WTC11 (cell line): ENCODE measurements around the gene PLIN4. TPM values are rescaled to one million over a fixed set of nuclear protein-coding genes. Genes with fewer than 3 reads are reported as not detected.

ENCODE experiments used
- ATAC-seq: fragments of 200-7000 bp; cut with Tn5 transposase; 2 replicates; pipeline ENCODE4 v1.10.0; 2021; ENCODE audit warnings: mild to moderate bottlenecking, moderate library complexity
- CTCF ChIA-PET: fragments of 300-600 bp; sonication (Branson Sonifier 250); formaldehyde crosslinking; loops from one replicate; lab custom pipeline; 2021; ENCODE audit warnings: antibody characterized with exemption; lab: Charles Lee
- POLR2A ChIA-PET: fragments of 350-600 bp; sonication (Branson Sonifier 250); formaldehyde crosslinking; loops from one replicate; lab custom pipeline; 2021; ENCODE audit warnings: antibody characterized with exemption; lab: Charles Lee
- DNase-seq: peaks from one replicate; pipeline ENCODE4 v3.0.0; 2021; ENCODE audit warnings: low spot score
- H3K27ac Mint-ChIP-seq: 2 replicates; pipeline ENCODE4 v1.8.0; 2021; ENCODE audit warnings: mixed read lengths
- H3K27me3 Mint-ChIP-seq: 2 replicates; pipeline ENCODE4 v1.8.0; 2021; ENCODE audit warnings: low read depth, mild to moderate bottlenecking, moderate library complexity, mixed read lengths
- H3K36me3 Mint-ChIP-seq: 2 replicates; pipeline ENCODE4 v1.8.0; 2021; ENCODE audit warnings: mixed read lengths
- H3K4me1 Mint-ChIP-seq: 2 replicates; pipeline ENCODE4 v1.8.0; 2022; ENCODE audit warnings: mixed read lengths
- H3K4me3 Mint-ChIP-seq: 2 replicates; pipeline ENCODE4 v1.8.0; 2021; ENCODE audit warnings: mild to moderate bottlenecking, moderate library complexity, mixed read lengths
- H3K9me3 Mint-ChIP-seq: 2 replicates; pipeline ENCODE4 v1.8.0; 2021; ENCODE audit warnings: mixed read lengths
- JUN ChIP-seq: sonication (generic); formaldehyde crosslinking; IDR thresholded peaks from 2 replicates; pipeline ENCODE4 v1.8.0; 2023; ENCODE audit warnings: mild to moderate bottlenecking, missing genetic modification reagents
- KAT7 ChIP-seq: sonication (generic); formaldehyde crosslinking; IDR thresholded peaks from 2 replicates; pipeline ENCODE4 v1.8.1; 2023; ENCODE audit warnings: missing genetic modification reagents, mild to moderate bottlenecking, borderline replicate concordance
- NR1H2 ChIP-seq: sonication (generic); formaldehyde crosslinking; IDR thresholded peaks from 2 replicates; pipeline ENCODE4 v1.9.0; 2021; ENCODE audit warnings: mild to moderate bottlenecking, moderate library complexity, missing genetic modification reagents
- RELA ChIP-seq: sonication (generic); formaldehyde crosslinking; IDR thresholded peaks from 2 replicates; pipeline ENCODE4 v1.8.1; 2022; ENCODE audit warnings: missing genetic modification reagents, mild to moderate bottlenecking, borderline replicate concordance
- SMAD3 ChIP-seq: sonication (generic); formaldehyde crosslinking; IDR thresholded peaks from 2 replicates; pipeline ENCODE4 v1.8.0; 2022; ENCODE audit warnings: missing genetic modification reagents, mild to moderate bottlenecking, borderline replicate concordance
- SMAD4 ChIP-seq: sonication (generic); formaldehyde crosslinking; IDR thresholded peaks from 2 replicates; pipeline ENCODE4 v1.8.0; 2022; ENCODE audit warnings: mild to moderate bottlenecking, missing genetic modification reagents
- TP53 ChIP-seq: sonication (generic); formaldehyde crosslinking; IDR thresholded peaks from 2 replicates; pipeline ENCODE4 v1.8.1; 2023; ENCODE audit warnings: mild to moderate bottlenecking, missing genetic modification reagents
- ZBTB21 ChIP-seq: sonication (generic); formaldehyde crosslinking; IDR thresholded peaks from 2 replicates; pipeline ENCODE4 v1.8.1; 2023; ENCODE audit warnings: mild to moderate bottlenecking, missing genetic modification reagents, borderline replicate concordance
- ZNF138 ChIP-seq: sonication (generic); formaldehyde crosslinking; conservative IDR thresholded peaks from 2 replicates; pipeline ENCODE4 v1.8.1; 2022; ENCODE audit warnings: mild to moderate bottlenecking, moderate library complexity, missing genetic modification reagents
- ZNF263 ChIP-seq: sonication (generic); formaldehyde crosslinking; IDR thresholded peaks from 2 replicates; pipeline ENCODE4 v1.8.1; 2022; ENCODE audit warnings: low read depth, mild to moderate bottlenecking, moderate library complexity, missing genetic modification reagents
- ZNF396 ChIP-seq: fragments of 250-450 bp; sonication (Bioruptor Pico); IDR thresholded peaks from 2 replicates; pipeline ENCODE4 v1.8.0; 2021; ENCODE audit warnings: mild to moderate bottlenecking, moderate library complexity, borderline replicate concordance
- total RNA-seq: library from RNA; stranded (reverse); gene quantifications from 3 replicates; pipeline ENCODE4 v1.2.3, GENCODE V29; 2021
- TF ChIP-seq, protein P1 (sequence below): sonication (generic); formaldehyde crosslinking; IDR thresholded peaks from 2 replicates; pipeline ENCODE4 v1.8.1; 2022; ENCODE audit warnings: mild to moderate bottlenecking, moderate library complexity, missing genetic modification reagents
- TF ChIP-seq, protein P2 (sequence below): fragments of 250-450 bp; sonication (Bioruptor Pico); IDR thresholded peaks from 2 replicates; pipeline ENCODE4 v2.1.2; 2022; ENCODE audit warnings: mild to moderate bottlenecking, moderate library complexity
- TF ChIP-seq, protein P3 (sequence below): sonication (generic); formaldehyde crosslinking; IDR thresholded peaks from 2 replicates; pipeline ENCODE4 v1.8.1; 2022; ENCODE audit warnings: low read depth, missing genetic modification reagents, borderline replicate concordance
- TF ChIP-seq, protein P4 (sequence below): sonication (generic); formaldehyde crosslinking; IDR thresholded peaks from 2 replicates; pipeline ENCODE4 v1.8.1; 2023; ENCODE audit warnings: mild to moderate bottlenecking, missing genetic modification reagents, borderline replicate concordance
- TF ChIP-seq, protein P5 (sequence below): sonication (generic); formaldehyde crosslinking; IDR thresholded peaks from 2 replicates; pipeline ENCODE4 v1.8.0; 2022; ENCODE audit warnings: mild to moderate bottlenecking, missing genetic modification reagents
- TF ChIP-seq, protein P6 (sequence below): sonication (generic); formaldehyde crosslinking; conservative IDR thresholded peaks from 2 replicates; pipeline ENCODE4 v1.8.1; 2022; ENCODE audit warnings: mild to moderate bottlenecking, missing genetic modification reagents
- TF ChIP-seq, protein P7 (sequence below): sonication (generic); formaldehyde crosslinking; IDR thresholded peaks from 2 replicates; pipeline ENCODE4 v1.8.1; 2023; ENCODE audit warnings: mild to moderate bottlenecking, missing genetic modification reagents, moderate library complexity

PLIN4 gene
- total RNA-seq, 1 experiment from 2014 or later: 0.35 TPM

DNA sequence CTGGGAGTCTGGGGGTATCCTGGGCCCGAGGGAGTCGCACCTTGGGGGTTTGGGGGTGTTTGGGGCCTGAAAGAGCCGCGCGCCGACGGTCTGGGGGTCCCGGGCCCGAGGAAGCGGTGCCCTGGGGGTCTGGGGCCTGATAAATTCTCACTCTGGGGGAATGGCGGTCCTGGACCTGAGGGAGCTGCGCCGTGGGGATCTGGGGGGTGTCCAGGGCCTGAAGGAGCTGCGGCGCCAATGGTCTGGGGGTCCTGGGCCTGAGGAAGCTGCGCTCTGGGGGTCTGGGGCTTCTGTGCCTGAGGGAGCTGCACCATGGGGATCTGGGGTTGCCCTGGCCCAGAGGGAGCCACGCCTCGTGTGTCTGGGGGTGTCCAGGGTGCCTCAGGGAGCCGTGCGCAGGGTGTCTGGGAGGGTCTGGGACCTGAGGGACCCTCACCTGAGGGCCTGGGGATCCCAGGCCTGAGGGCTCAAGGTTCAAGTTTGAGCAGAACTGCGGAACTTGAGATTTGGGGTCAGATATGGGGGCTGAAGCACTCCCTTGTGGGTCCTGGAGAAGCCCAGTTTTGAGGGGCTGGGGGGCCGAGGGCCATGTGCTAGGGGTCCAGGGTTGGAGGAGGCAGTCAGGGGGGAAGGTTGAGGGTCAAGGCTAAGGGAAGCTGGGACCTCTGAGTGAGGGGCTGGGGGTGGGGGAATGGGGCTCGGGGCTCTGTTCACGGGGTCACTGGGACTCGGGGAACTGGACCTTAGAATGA lies 45.1 kb downstream of the PLIN4 start:
- H3K27me3 Mint-ChIP-seq: no peaks in the 10 kb centered on the region
- peak overlapping the region; percentile 85 for H3K4me3 Mint-ChIP-seq
- H3K36me3 Mint-ChIP-seq: peaks cover 18% of the 10 kb centered on the region
- no peak for DNase-seq
- H3K9me3 Mint-ChIP-seq: no peaks in the 10 kb centered on the region; the same call in 1 of the 2 replicates
- ChIA-PET CTCF (interaction anchor here (0.5 to 6.3 kb wide), 5 partner anchors 8 to 206 kb away, joined by 3 to 79 read pairs (median 7); no protein-coding TSS in a partner anchor), POLR2A (interaction anchor here (0.5 kb wide), 1 partner anchor 273 kb away, joined by 5 read pairs; no protein-coding TSS in a partner anchor)
- TF ChIP-seq, protein P1, sequence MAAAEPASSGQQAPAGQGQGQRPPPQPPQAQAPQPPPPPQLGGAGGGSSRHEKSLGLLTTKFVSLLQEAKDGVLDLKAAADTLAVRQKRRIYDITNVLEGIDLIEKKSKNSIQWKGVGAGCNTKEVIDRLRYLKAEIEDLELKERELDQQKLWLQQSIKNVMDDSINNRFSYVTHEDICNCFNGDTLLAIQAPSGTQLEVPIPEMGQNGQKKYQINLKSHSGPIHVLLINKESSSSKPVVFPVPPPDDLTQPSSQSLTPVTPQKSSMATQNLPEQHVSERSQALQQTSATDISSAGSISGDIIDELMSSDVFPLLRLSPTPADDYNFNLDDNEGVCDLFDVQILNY (CRISPR knock-in tag): no peak
- TF ChIP-seq, protein P2, sequence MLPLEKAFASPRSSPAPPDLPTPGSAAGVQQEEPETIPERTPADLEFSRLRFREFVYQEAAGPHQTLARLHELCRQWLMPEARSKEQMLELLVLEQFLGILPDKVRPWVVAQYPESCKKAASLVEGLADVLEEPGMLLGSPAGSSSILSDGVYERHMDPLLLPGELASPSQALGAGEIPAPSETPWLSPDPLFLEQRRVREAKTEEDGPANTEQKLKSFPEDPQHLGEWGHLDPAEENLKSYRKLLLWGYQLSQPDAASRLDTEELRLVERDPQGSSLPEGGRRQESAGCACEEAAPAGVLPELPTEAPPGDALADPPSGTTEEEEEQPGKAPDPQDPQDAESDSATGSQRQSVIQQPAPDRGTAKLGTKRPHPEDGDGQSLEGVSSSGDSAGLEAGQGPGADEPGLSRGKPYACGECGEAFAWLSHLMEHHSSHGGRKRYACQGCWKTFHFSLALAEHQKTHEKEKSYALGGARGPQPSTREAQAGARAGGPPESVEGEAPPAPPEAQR (CRISPR knock-in tag): no peak
- TF ChIP-seq TP53 (no peak), SMAD3 (CRISPR knock-in tag) (no peak), NR1H2 (no peak), RELA (CRISPR knock-in tag) (no peak), ZNF138 (CRISPR knock-in tag) (no peak), ZBTB21 (CRISPR knock-in tag) (no peak), JUN (CRISPR knock-in tag) (no peak), SMAD4 (CRISPR knock-in tag) (no peak), ZNF396 (CRISPR knock-in tag) (no peak), KAT7 (CRISPR knock-in tag) (no peak), ZNF263 (no peak)
- TF ChIP-seq, protein P3, sequence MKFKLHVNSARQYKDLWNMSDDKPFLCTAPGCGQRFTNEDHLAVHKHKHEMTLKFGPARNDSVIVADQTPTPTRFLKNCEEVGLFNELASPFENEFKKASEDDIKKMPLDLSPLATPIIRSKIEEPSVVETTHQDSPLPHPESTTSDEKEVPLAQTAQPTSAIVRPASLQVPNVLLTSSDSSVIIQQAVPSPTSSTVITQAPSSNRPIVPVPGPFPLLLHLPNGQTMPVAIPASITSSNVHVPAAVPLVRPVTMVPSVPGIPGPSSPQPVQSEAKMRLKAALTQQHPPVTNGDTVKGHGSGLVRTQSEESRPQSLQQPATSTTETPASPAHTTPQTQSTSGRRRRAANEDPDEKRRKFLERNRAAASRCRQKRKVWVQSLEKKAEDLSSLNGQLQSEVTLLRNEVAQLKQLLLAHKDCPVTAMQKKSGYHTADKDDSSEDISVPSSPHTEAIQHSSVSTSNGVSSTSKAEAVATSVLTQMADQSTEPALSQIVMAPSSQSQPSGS (CRISPR knock-in tag): no peak
- TF ChIP-seq, protein P4, sequence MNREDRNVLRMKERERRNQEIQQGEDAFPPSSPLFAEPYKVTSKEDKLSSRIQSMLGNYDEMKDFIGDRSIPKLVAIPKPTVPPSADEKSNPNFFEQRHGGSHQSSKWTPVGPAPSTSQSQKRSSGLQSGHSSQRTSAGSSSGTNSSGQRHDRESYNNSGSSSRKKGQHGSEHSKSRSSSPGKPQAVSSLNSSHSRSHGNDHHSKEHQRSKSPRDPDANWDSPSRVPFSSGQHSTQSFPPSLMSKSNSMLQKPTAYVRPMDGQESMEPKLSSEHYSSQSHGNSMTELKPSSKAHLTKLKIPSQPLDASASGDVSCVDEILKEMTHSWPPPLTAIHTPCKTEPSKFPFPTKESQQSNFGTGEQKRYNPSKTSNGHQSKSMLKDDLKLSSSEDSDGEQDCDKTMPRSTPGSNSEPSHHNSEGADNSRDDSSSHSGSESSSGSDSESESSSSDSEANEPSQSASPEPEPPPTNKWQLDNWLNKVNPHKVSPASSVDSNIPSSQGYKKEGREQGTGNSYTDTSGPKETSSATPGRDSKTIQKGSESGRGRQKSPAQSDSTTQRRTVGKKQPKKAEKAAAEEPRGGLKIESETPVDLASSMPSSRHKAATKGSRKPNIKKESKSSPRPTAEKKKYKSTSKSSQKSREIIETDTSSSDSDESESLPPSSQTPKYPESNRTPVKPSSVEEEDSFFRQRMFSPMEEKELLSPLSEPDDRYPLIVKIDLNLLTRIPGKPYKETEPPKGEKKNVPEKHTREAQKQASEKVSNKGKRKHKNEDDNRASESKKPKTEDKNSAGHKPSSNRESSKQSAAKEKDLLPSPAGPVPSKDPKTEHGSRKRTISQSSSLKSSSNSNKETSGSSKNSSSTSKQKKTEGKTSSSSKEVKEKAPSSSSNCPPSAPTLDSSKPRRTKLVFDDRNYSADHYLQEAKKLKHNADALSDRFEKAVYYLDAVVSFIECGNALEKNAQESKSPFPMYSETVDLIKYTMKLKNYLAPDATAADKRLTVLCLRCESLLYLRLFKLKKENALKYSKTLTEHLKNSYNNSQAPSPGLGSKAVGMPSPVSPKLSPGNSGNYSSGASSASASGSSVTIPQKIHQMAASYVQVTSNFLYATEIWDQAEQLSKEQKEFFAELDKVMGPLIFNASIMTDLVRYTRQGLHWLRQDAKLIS: no peak
- TF ChIP-seq, protein P5, sequence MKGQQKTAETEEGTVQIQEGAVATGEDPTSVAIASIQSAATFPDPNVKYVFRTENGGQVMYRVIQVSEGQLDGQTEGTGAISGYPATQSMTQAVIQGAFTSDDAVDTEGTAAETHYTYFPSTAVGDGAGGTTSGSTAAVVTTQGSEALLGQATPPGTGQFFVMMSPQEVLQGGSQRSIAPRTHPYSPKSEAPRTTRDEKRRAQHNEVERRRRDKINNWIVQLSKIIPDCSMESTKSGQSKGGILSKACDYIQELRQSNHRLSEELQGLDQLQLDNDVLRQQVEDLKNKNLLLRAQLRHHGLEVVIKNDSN: no peak
- TF ChIP-seq, protein P6, sequence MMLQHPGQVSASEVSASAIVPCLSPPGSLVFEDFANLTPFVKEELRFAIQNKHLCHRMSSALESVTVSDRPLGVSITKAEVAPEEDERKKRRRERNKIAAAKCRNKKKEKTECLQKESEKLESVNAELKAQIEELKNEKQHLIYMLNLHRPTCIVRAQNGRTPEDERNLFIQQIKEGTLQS (CRISPR knock-in tag): no peak
- TF ChIP-seq, protein P7, sequence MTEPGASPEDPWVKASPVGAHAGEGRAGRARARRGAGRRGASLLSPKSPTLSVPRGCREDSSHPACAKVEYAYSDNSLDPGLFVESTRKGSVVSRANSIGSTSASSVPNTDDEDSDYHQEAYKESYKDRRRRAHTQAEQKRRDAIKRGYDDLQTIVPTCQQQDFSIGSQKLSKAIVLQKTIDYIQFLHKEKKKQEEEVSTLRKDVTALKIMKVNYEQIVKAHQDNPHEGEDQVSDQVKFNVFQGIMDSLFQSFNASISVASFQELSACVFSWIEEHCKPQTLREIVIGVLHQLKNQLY (CRISPR knock-in tag): no peak
- no peak for ATAC-seq
- peaks cover 10% of the 10 kb centered on the region for H3K4me1 Mint-ChIP-seq
- H3K27ac Mint-ChIP-seq: peak overlapping the region; percentile 95; the same call in 1 of the 2 replicates
